HuH-7 (cell line): ENCODE data around the gene PRSS33.

Experiments
- DNase-seq: peaks from one replicate; pipeline ENCODE4 v3.0.0; 2011; ENCODE audit warnings: low spot score

The PRSS33 gene, protein sequence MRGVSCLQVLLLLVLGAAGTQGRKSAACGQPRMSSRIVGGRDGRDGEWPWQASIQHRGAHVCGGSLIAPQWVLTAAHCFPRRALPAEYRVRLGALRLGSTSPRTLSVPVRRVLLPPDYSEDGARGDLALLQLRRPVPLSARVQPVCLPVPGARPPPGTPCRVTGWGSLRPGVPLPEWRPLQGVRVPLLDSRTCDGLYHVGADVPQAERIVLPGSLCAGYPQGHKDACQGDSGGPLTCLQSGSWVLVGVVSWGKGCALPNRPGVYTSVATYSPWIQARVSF

GRCh38 chr16:2787406-2787805 lies at the start of gene PRSS33:
Gene PRSS33, minus strand, starts transcription at chr16:2787560. Its CDS starts 1,013 bp downstream, at chr16:2786547.
- no peak for DNase-seq

- DNase-seq: no peak
Observed at GRCh38 chr16:2836646-2837508, 49.5 kb upstream of the PRSS33 start.

DNA sequence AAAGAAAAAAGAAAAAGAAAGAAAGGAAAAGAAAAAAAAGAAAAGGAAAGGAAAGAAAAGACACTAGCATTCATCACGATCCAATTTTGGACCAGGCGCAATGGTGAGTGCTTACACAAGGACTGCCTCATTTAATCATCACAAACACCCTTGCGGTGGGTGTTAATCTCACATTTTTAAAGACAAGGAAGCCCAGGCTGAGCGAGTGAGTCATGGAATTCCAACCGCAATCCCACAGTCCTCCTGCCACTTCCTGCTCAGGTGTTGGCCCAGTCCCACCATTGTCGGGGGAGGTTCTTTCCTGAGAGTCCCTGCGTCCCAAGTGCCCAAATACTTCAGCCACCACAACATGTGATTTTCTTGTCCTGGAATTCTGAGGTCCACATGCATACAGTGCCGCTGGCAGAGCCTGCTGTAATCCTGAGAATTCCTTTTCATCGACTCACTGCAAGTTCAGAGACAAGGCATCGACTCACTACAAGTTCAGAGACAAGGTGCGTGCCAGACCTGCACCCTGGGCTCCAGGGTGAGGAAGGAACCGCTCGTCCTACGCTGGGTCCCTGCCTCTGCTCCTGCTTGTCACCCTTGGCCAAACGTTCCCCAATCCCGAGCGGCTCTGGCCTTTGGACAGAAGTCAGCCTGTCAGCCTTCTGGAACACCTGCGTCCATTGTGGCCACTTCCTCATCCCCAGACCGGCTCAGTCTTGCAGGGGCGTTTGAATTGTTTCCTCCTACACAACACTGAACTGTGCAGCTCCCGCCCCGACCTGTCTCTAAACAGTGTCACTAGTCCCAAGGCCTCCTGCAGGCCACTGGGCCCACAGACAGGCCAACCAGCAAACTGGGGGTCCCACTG lies 48.5 kb upstream of the PRSS33 start:
- no peak for DNase-seq

DNA sequence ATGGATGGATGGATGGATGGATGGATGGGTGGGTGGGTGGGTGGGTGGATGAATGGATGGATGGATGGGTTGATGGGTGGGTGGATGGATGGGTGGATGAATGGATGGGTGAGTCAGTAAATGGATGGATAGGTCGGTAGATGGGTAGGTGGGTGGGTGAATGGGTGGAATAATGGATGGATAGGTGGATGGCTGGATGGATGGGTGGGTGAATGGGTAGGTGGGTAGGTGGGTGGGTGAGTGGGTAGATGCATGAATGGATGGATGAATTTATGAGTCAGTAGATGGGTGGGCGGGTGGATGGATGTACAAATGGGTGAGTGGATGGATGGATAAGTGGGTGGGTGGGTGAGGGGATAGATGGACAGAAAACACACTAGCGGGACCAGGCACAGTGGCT lies 47.6 kb upstream of the PRSS33 start:
- DNase-seq: no peak

DNA sequence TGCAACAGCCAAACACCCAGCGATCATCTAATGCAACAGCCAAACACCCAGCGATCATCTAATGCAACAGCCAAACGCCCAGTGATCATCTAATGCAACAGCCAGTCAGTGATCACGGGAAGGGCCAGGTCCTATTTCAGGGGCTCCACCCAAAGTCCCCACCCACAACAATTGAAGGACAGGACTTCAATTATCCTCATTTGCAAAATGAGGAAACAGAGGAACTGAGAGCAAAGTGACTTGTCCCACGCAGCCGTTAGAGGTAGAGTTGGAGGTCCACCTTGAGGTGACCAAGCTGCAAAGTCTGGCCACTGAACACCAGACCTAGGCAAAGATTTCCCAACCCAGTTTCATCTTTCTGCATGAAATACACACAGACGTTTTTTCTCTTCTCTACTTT lies 46.4 kb upstream of the PRSS33 start:
- no peak for DNase-seq

DNA sequence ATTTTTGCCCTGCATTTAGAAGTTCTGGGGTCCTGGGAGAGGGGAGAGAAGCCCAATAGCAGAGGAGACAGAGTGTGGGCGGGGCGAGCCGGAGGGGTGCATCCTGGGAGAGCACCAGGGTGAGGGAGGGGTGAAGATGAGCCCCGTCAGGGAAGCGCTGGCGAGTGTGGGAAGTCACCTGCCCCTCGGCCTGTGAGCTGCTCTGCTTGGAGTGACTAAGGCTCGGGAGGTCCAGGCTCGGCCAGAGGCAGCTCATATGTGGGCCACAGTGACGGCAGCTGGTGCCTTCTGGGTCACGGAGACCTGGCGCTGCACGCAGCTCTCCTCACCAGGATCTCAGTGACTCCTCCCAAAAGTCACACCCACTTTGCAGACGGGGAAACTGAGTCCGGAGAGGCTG lies 43.8 kb upstream of the PRSS33 start:
- no peak for DNase-seq

- DNase-seq: no peak
Observed at GRCh38 chr16:2830355-2830695, 43.0 kb upstream of the PRSS33 start.

DNA sequence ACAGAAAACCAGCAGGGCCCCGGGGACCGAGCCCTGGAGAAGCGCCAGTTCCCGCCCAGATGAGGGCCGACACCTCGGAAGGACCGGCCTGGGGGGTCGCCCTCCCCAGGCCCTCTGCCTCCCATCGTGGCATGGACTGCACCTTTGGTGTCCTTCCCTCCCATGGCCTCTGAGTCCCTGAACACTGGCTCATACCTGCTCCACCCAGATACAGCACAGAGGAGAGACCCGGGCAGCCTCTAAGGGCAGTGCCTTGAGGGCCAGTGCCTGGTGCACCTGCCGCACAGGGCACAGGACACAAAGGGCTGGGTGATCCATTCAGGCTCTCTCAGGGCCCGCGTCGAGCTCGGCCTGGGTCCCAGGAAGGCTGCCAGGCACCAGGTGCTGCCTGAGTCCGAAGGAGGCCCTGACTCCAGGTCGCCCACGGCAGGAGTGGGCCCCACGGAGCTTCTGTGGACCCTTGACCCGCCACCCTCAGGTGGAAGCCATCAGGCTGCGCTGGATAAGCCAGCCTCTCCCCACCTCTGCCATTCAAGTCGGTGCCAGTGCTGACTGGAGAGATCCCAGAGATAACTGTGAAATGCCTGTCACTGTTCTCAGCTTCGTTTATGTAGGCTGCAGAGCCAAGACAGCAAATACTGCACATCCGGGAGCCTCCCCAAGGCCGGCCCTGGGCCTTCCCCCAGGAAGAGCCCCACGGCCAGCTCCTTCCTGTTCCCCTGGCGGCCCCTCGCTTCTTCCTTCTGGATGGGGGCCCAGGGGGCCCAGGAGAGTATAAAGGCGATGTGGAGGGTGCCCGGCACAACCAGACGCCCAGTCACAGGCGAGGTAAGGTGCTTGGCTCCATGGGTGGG lies 42.4 kb upstream of the PRSS33 start, which contains the start of gene ZG16B:
Gene ZG16B (plus strand): TSS at position 803 of the 854 bp plus-strand sequence. CDS start 139 bp downstream, outside the sequence.
- no peak for DNase-seq

DNA sequence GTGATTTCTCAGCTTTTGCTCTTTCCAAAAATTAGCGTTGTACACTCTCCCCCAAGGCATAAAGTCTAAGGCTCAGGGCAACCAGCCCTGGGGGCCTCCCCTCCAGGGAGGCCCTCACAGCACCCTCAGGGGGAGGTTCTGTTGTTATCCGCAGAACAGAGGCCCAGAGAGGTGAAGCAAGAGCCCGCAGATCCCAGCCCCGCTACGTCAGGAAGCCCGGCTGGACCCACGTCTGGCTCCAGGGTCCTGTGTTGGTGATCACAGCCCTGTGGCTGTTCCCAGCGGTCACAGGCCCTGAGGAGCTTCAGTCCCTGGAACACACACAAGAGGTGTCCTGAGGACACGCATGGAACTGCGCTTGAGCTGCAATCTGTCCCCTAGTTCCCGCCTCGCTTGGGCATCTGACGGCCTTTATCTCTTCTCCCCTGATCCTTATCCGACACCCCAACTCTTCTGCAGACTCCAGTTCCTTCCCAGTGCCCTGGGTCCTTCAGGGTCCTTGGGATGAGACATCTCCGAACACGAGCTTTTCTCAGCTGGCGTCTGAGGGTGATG lies 41.6 kb upstream of the PRSS33 start:
- DNase-seq: no peak

GRCh38 chr16:2828521-2828840 lies 41.1 kb upstream of the PRSS33 start:
- no peak for DNase-seq

- no peak for DNase-seq
Observed at GRCh38 chr16:2827831-2828520, 40.6 kb upstream of the PRSS33 start.

DNA sequence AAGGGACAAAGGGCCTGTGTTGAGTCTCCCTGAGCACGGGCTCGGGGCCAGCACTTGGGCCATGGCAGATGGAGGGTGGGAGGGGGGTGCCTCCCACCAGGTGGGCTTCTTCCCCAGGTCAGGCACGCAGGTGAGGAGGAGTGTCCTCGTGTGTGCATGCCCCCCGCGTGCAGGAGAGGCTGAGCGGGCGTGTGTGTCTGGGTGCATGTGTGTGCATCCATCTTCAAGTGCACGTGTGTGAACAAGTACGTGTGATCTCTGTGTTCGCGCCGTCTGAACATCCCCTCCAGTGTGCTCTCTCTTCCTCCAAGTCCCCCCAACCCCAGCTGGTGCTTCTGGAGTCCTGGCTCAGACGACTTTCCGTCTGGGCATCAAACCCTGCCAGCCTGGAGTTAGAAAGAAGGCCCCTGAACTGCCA lies 40.0 kb upstream of the PRSS33 start:
- DNase-seq: no peak

DNA sequence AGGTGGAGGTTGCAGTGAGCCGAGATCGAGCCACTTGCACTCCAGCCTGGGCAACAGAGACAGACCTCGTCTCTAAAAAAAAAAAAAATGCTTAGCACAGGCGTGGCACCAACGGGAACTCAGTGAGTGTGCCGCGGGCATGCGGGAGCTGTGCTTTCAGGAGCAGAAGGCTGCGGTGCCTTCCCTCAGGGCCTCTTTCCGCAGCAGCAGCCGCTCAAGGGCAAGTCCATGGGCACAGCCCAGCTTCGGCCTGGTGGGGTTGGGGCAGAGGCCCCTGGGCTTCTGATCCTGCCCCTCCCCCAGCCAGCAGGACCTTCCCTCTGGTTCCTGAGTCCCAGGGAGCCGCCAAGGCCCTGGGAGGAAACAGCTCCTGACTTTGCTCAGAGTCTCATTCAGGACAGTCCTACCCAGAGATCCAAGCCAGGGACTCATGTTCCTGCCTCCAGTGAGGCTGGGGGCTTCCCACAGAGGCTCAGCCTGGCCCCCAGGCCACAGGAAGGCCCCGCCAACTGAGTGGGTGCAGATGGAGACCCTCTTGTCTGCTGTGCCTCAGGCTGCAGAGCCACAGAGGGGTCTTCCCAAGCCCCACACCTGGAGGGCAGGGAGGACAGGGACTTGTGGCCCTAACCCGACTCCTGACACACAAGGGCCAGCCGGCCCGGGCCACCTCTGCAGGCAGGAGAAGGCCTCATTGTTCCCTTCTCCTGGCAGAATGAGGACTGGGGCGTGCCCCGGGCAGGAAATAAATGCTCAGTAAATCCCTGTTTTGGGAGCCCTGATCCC lies 39.4 kb upstream of the PRSS33 start:
- no peak for DNase-seq

DNA sequence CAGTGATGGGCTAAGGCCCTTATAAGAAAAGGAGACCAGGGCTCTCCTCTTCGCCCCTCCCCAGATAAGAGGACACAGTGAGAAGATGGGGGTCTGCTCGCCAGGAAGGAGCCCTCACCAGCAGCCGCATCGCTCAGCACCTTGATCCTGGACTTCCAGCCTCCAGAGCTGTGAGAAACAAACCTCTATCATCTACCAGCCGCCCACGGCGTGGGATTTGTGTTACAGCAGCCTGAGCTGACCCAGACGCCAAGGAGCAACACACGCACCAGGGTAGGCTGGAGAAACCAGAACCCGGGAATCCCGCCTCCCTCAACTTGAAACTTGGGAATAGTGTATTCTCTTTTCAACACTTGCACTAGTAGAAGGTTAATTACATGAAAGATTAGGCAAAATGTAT lies 38.5 kb upstream of the PRSS33 start:
- DNase-seq: no peak

GRCh38 chr16:2825049-2825742 lies 37.8 kb upstream of the PRSS33 start:
- no peak for DNase-seq

DNA sequence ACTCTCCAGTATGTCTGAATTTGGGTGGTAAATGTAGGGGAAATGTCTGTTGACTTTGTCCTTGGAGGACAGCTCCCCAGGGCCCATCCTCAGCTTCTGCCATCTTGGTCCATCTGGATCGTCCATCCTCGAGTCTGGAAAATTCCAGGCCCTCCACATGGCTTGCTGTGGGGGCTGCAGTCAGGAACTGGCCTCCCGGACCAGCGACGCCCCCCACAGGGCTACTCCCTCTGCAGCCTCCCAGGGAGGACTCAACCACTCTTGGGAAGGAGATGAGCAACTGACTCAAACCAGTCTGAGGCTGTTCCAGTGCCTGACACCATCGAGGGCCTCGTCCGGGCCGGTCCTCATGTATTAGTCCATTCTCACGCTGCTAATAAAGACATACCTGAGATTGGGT lies 37.3 kb upstream of the PRSS33 start:
- no peak for DNase-seq

GRCh38 chr16:2822496-2822895 lies 35.1 kb upstream of the PRSS33 start:
- DNase-seq: no peak

DNA sequence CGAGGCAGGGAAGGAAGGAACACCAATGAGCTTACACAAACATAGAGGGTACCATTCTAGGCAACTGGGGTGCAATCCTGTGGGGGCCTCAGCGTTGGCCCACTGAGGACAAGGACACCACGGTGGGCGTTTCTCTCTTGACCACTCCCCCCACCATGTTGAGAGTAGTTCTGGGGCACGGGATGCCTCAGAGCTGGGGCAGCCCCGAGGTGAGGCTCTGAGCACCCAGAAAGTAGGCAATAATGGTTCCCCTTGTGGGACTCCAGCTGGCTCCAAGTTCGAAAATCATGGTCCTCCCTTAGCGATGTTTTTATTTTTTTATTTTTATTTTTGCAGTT lies 34.8 kb upstream of the PRSS33 start:
- DNase-seq: no peak

GRCh38 chr16:2821487-2822157 lies 34.3 kb upstream of the PRSS33 start:
- no peak for DNase-seq
